ENCODE measurements around the gene MRPL42.
"Not testable (repeated sequence)": the region's sequence is repeated elsewhere in the genome, so short reads cannot be mapped to it uniquely, and the experiment has no call there.

The MRPL42 gene

GRCh38 chr12:93552427-93552826 is 85.1 kb downstream of the MRPL42 start:
- H3K9ac ChIP-seq (ENCODE audit: low read length) = no peak overlapping the region

GRCh38 chr12:93557879-93558278 is 90.6 kb downstream of the MRPL42 start:
- not testable (repeated sequence) for H3K27me3 ChIP-seq (replicated peaks; ENCODE audit: control insufficient read depth, insufficient read depth, low read length); H3K36me3 ChIP-seq (ENCODE audit: control insufficient read depth, insufficient read depth, low read length, severe bottlenecking); H3K9ac ChIP-seq (ENCODE audit: low read length); H3K4me1 ChIP-seq (ENCODE audit: control insufficient read depth, insufficient read depth, low read length); H3K4me3 ChIP-seq (ENCODE audit: low read length); DNase-seq (ENCODE audit: low read depth)
- peaks cover 14% of the 10 kb centered on the region for H3K9me3 ChIP-seq (ENCODE audit: control insufficient read depth, low read length)

More at GRCh38 chr12:93552427-93552826, 85.1 kb downstream of the MRPL42 start:
- Histone ChIP-seq H3K4me3 (ENCODE audit: low read length) (no peak overlapping the region), H3K36me3 (ENCODE audit: control insufficient read depth, insufficient read depth, low read length, severe bottlenecking) (no peaks in the 10 kb centered on the region), H3K27me3 (replicated peaks; ENCODE audit: control insufficient read depth, insufficient read depth, low read length) (no peaks in the 10 kb centered on the region), H3K4me1 (ENCODE audit: control insufficient read depth, insufficient read depth, low read length) (no peaks in the 10 kb centered on the region), H3K9me3 (ENCODE audit: control insufficient read depth, low read length) (no peaks in the 10 kb centered on the region)
- no peak for DNase-seq (ENCODE audit: low read depth)

GRCh38 chr12:93558685-93559084 is 91.4 kb downstream of the MRPL42 start:
- H3K9me3 ChIP-seq (ENCODE audit: control insufficient read depth, low read length) = peaks cover 14% of the 10 kb centered on the region
- not testable (repeated sequence) for H3K4me3 ChIP-seq (ENCODE audit: low read length); H3K36me3 ChIP-seq (ENCODE audit: control insufficient read depth, insufficient read depth, low read length, severe bottlenecking); H3K27me3 ChIP-seq (replicated peaks; ENCODE audit: control insufficient read depth, insufficient read depth, low read length); H3K9ac ChIP-seq (ENCODE audit: low read length); DNase-seq (ENCODE audit: low read depth); H3K4me1 ChIP-seq (ENCODE audit: control insufficient read depth, insufficient read depth, low read length)

GRCh38 chr12:93563807-93564538 is 96.7 kb downstream of the MRPL42 start:
- DNase-seq (ENCODE audit: low read depth) = no peak
- Histone ChIP-seq H3K4me3 (ENCODE audit: low read length) (no peak overlapping the region), H3K9ac (ENCODE audit: low read length) (no peak overlapping the region), H3K4me1 (ENCODE audit: control insufficient read depth, insufficient read depth, low read length) (peaks cover 13% of the 10 kb centered on the region), H3K36me3 (ENCODE audit: control insufficient read depth, insufficient read depth, low read length, severe bottlenecking) (no peaks in the 10 kb centered on the region), H3K27me3 (replicated peaks; ENCODE audit: control insufficient read depth, insufficient read depth, low read length) (no peaks in the 10 kb centered on the region), H3K9me3 (ENCODE audit: control insufficient read depth, low read length) (peaks cover under 1% of the 10 kb centered on the region)

- Histone ChIP-seq H3K4me1 (ENCODE audit: control insufficient read depth, insufficient read depth, low read length) (peaks cover 13% of the 10 kb centered on the region), H3K9me3 (ENCODE audit: control insufficient read depth, low read length) (no peaks in the 10 kb centered on the region), H3K9ac (ENCODE audit: low read length) (no peak overlapping the region), H3K4me3 (ENCODE audit: low read length) (no peak overlapping the region), H3K36me3 (ENCODE audit: control insufficient read depth, insufficient read depth, low read length, severe bottlenecking) (no peaks in the 10 kb centered on the region), H3K27me3 (replicated peaks; ENCODE audit: control insufficient read depth, insufficient read depth, low read length) (no peaks in the 10 kb centered on the region)
- DNase-seq (ENCODE audit: low read depth) = no peak
Observed at GRCh38 chr12:93565760-93566159, 98.4 kb downstream of the MRPL42 start.
